Hepatocyte (in vitro differentiated cells): ENCODE results near the gene B3GNT3.

ENCODE experiments used
- EZH2 ChIP-seq: fragments of 200-600 bp; sonication (generic); IDR thresholded peaks from 2 replicates; pipeline ENCODE4 v1.6.1; 2016; ENCODE audit warnings: antibody characterized with exemption, mild to moderate bottlenecking, borderline replicate concordance
- EZH2phosphoT487 ChIP-seq: fragments of 200-600 bp; sonication (generic); IDR thresholded peaks from one replicate; pipeline ENCODE4 v1.6.1; 2018; ENCODE audit warnings: antibody characterized with exemption, mild to moderate bottlenecking, low read depth, moderate library complexity; ENCODE audit not compliant: unreplicated experiment, severe bottlenecking
- TF ChIP-seq, protein P1 (sequence below): fragments of 200-600 bp; sonication (generic); IDR thresholded peaks from 2 replicates; pipeline ENCODE4 v1.5.1; 2016; ENCODE audit warnings: antibody characterized with exemption, mild to moderate bottlenecking; ENCODE audit not compliant: poor library complexity

DNA sequence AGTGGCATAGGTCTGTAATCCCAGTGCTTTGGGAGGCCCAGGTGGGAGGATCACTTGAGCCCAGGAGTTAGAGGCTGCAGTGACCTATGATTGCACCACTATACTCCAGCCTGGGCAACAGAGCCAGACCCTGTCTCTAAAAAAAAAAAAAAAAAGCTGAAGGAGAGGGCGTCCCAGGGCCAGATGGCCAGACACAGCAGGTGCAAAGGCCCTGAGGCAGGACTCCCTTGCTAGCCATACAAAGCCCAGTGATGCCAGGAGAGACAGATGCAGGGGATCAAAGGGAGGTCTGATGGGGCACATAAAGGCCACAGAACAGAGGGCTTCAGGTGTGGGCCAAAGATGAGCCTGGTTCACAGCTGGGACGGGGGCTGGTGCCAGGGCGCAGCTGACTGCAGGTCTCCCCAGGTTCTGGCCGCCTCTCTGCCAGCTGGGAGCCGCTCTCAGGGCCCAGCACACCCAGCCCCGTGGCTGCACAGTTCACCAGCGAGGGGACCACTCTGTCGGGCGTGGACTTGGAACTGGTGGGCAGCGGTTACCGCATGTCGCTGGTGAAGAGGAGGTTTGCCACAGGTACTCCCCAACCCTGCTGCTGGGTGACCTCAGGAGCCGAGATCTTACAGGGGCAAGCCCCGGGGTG is 7.5 kb upstream of the B3GNT3 start:
- TF ChIP-seq, protein P1, sequence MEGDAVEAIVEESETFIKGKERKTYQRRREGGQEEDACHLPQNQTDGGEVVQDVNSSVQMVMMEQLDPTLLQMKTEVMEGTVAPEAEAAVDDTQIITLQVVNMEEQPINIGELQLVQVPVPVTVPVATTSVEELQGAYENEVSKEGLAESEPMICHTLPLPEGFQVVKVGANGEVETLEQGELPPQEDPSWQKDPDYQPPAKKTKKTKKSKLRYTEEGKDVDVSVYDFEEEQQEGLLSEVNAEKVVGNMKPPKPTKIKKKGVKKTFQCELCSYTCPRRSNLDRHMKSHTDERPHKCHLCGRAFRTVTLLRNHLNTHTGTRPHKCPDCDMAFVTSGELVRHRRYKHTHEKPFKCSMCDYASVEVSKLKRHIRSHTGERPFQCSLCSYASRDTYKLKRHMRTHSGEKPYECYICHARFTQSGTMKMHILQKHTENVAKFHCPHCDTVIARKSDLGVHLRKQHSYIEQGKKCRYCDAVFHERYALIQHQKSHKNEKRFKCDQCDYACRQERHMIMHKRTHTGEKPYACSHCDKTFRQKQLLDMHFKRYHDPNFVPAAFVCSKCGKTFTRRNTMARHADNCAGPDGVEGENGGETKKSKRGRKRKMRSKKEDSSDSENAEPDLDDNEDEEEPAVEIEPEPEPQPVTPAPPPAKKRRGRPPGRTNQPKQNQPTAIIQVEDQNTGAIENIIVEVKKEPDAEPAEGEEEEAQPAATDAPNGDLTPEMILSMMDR: no peak
- TF ChIP-seq EZH2 (no peak), EZH2phosphoT487 (no peak)
